GM12875 (cell line): ENCODE results near the gene PPM1F.
"Not testable (repeated sequence)": the region's sequence is repeated elsewhere in the genome, so short reads cannot be mapped to it uniquely, and the experiment has no call there.

Source experiments
- H3K4me3 ChIP-seq: one replicate; pipeline ENCODE4 v1.5.1; 2011; ENCODE audit warnings: low read depth, low read length, control low read depth
- TF ChIP-seq, protein P1 (sequence below): IDR thresholded peaks from 2 replicates; pipeline ENCODE4 v1.5.1; 2011; ENCODE audit warnings: low read depth, mild to moderate bottlenecking, control low read depth, inconsistent platforms, low read length, moderate library complexity, borderline replicate concordance; ENCODE audit not compliant: insufficient read depth

PPM1F gene

DNA sequence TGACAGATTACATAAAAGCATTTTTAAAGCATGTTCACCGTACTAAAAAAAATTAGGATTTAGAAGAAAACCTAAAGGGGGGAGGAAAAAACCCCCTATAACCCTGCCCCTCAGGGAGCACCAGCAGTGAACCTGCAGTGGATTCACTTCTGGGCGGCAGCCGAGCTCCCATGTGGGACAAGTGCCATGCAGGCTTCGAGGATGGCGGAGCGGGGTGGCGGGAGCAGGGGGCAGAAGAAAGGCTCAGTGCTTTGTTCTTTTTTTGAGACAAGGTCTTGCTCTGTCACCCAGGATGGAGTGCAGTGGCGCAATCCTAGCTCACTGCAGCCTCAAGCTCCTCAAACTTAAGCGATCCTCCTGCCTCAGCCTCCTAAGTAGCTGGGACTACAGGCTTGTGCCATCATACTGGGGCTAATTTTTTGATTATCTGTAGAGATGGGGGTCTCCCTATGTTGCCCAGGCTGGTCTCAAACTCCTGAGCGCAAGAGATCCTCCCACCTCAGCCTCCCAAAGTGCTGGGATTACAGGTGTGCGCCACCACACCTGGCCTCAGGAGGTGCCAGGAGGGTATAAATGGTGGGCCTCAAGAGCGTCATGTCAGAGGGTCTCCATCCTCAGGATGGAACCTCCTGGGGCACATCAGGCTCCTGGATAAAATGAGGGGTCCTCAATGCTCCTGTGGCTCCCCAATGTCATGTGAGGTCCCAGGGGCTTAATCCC, 34.0 kb downstream of the PPM1F start:
- H3K4me3 ChIP-seq: no peak overlapping the region
- TF ChIP-seq, protein P1, sequence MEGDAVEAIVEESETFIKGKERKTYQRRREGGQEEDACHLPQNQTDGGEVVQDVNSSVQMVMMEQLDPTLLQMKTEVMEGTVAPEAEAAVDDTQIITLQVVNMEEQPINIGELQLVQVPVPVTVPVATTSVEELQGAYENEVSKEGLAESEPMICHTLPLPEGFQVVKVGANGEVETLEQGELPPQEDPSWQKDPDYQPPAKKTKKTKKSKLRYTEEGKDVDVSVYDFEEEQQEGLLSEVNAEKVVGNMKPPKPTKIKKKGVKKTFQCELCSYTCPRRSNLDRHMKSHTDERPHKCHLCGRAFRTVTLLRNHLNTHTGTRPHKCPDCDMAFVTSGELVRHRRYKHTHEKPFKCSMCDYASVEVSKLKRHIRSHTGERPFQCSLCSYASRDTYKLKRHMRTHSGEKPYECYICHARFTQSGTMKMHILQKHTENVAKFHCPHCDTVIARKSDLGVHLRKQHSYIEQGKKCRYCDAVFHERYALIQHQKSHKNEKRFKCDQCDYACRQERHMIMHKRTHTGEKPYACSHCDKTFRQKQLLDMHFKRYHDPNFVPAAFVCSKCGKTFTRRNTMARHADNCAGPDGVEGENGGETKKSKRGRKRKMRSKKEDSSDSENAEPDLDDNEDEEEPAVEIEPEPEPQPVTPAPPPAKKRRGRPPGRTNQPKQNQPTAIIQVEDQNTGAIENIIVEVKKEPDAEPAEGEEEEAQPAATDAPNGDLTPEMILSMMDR: no peak

DNA sequence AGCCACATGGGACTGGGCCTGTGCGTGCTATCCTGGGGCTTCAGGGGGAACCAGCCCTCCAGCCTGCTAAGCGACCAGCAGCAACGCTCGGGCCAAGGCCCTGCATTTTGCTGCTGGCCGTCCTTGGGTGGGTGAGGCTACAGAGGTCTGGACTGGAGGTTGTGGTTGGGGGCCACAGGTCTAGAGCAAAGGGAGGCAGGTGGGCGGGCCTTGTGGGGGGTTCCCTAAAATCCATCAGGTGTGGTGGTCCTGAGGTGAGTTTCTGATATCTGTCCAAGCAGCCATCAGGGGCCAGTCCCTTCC, 34.7 kb downstream of the PPM1F start:
- no peak overlapping the region for H3K4me3 ChIP-seq
- TF ChIP-seq, protein P1: no peak

GRCh38 chr22:21917181-21917958, 35.3 kb downstream of the PPM1F start:
- H3K4me3 ChIP-seq: no peak overlapping the region
- TF ChIP-seq, protein P1: no peak

DNA sequence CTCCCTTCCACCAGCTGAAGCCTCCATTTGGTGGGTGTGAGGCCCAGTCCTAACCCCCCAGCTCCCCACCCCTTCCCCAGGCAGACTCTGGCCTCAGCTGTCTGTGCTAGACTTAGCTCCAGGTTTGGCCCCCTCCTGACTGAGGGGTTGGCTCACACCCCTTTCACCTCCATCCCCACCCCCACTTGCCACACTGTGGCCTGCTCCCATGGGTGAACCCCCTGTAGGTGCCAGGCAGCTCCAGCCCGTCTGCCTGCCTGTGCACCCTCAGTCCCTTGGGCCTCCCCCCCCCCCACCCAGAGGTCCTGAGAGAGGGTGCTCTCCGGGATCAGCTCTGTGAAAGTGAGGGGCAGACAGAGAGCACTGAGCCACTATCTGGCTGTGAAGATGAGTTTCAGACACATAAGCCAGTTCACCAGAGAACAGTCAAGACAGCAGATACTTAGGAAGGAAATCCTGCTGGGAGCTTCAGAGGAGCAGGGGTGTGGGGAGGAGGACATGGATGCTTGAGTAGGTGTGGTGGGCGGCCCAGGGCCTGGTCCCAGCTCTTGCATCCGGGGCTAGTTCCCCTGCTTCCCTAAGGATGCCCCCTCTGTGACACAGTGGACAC, 36.2 kb downstream of the PPM1F start:
- TF ChIP-seq, protein P1: no peak
- no peak overlapping the region for H3K4me3 ChIP-seq

DNA sequence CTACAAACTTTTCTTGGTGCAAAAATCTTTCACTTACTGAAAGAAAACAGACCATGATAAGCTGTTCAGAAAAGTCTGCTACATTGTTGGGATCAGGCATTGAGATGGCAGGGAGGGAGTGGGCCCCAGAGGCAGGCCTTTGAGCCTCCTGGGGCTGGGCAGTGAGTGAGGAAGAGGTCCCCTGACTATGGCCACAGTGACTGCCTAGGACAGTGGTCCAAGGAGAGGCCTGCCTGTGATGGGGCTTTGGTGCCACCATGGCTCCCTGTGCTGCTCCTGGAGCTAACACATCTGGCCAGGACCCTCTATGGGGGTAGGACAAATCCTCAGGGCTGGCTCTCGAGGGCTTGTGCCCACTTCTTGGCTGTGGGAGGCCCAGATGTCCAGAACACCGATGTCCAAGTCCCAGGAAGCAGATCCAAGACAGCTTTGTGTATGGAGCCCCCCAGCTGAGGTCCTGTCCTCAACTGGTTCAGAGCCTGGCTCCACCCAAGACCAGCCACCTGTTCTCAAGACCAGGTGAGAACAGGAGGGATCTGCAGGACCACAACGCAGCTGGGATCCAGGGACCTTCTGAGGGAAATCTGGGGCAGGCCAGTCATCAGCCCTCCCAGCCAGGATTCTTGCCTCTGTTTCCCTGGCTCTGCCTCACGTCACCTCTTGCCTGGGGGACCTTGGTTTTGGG, 36.9 kb downstream of the PPM1F start:
- TF ChIP-seq, protein P1: no peak
- no peak overlapping the region for H3K4me3 ChIP-seq

DNA sequence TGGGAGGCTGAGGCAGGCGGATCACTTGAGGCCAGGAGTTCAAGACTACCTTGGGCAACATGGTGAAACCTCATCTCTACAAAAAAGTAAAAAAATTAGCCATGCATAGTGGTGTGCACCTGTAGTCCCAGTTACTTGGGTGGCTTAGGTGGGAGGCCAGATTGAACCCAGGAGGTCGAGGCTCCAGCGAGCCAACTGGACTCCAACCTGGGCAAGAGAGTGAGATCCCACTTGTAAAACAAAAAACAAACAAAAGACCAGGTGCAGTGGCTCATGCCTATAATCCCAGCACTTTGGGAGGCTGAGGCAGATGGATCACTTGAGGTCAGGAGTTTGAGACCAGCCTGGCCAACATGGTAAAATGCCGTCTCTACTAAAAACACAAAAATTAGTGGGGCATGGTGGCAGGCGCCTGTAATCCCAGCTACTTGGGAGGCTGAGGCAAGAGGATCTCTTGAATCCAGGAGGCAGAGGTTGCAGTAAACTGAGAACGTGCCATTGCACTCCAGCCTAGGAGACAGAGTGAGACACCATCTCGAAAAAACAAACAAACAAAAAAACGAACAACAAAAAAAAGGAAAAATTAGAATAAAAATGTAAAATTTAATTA, 38.5 kb downstream of the PPM1F start:
- not testable (repeated sequence) for H3K4me3 ChIP-seq

DNA sequence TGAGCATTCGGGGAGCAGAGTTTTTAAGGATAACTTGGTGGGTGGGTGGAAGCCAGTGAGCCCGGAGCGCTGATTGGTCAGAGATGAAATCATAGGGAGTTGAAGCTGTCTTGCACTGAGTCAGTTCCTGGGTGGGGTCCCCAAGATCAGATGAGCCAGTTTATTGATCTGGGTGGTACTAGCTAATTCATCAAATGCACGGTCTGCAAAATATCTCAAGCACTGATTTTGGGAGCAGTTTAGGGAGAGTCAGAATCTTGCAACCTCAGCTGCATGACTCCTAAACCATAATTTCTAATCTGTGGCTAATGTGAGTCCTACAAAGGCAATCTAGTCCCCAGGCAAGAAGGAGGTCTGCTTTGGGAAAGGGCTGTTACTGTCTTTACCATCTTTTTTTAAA, 42.3 kb downstream of the PPM1F start:
- H3K4me3 ChIP-seq: not testable (repeated sequence)

GRCh38 chr22:21909871-21910270, 42.8 kb downstream of the PPM1F start:
- H3K4me3 ChIP-seq: no peak overlapping the region
- TF ChIP-seq, protein P1: no peak
